Fibroblast of upper back skin (primary cell): ENCODE measurements around the gene RAB30.
A peak's percentile ranks its signal among the peaks of the same experiment; 100 is the strongest.

Source experiments
- DNase-seq: peaks from one replicate; pipeline ENCODE4 v3.0.0-alpha.2; 2013

RAB30 gene

GRCh38 chr11:83007909-83008580 is 63.7 kb downstream of the RAB30 start:
- DNase-seq = no peak

- no peak for DNase-seq
Measured at GRCh38 chr11:83007477-83007876, 64.2 kb downstream of the RAB30 start.

GRCh38 chr11:83006877-83007330 is 64.8 kb downstream of the RAB30 start:
- DNase-seq = no peak

- DNase-seq = no peak
Measured at GRCh38 chr11:83004746-83005556, 66.7 kb downstream of the RAB30 start.

GRCh38 chr11:83002522-83002921 is 69.2 kb downstream of the RAB30 start:
- DNase-seq = no peak

GRCh38 chr11:83002053-83002452 is 69.6 kb downstream of the RAB30 start:
- DNase-seq = no peak

- DNase-seq = no peak
Measured at GRCh38 chr11:83000381-83000780, 71.3 kb downstream of the RAB30 start.

- no peak for DNase-seq
Measured at GRCh38 chr11:82999232-82999631, 72.5 kb downstream of the RAB30 start.

GRCh38 chr11:82998697-82999096 is 73.0 kb downstream of the RAB30 start:
- no peak for DNase-seq

GRCh38 chr11:82996966-82997606 is 74.6 kb downstream of the RAB30 start:
- no peak for DNase-seq

GRCh38 chr11:82995754-82996398 is 75.8 kb downstream of the RAB30 start:
- peak; percentile 77 for DNase-seq

- no peak for DNase-seq
Measured at GRCh38 chr11:82995235-82995634, 76.5 kb downstream of the RAB30 start.

- DNase-seq = no peak
Measured at GRCh38 chr11:82994604-82995230, 77.0 kb downstream of the RAB30 start.

- DNase-seq = no peak
Measured at GRCh38 chr11:82992223-82992622, 79.5 kb downstream of the RAB30 start.

GRCh38 chr11:82989628-82990404 is 81.9 kb downstream of the RAB30 start:
- DNase-seq = no peak

GRCh38 chr11:82988936-82989627 is 82.6 kb downstream of the RAB30 start:
- DNase-seq = no peak

- no peak for DNase-seq
Measured at GRCh38 chr11:82987997-82988396, 83.7 kb downstream of the RAB30 start.

- no peak for DNase-seq
Measured at GRCh38 chr11:82986446-82986845, 85.3 kb downstream of the RAB30 start.

- no peak for DNase-seq
Measured at GRCh38 chr11:82981852-82982251, 89.8 kb downstream of the RAB30 start.

- no peak for DNase-seq
Measured at GRCh38 chr11:82980947-82981346, 90.8 kb downstream of the RAB30 start.

- DNase-seq = peak; percentile 85
Measured at GRCh38 chr11:82980292-82980691, 91.4 kb downstream of the RAB30 start.
